ENCODE results near the gene HPS5. TPM values are rescaled to one million over a fixed set of nuclear protein-coding genes. Genes with fewer than 3 reads are reported as not detected.
A peak's percentile ranks its signal among the peaks of the same experiment; 100 is the strongest.

HPS5 gene
- total RNA-seq, 1 donor from 2014 or later = 33.0 TPM

- no peak for TF ChIP-seq CTCF (IDR thresholded peaks at IDR 0.05)
- H3K27me3 ChIP-seq = no peaks in the 10 kb centered on the region
- H3K4me3 ChIP-seq = no peak overlapping the region
- no peak overlapping the region for H3K27ac ChIP-seq
- ATAC-seq (no peak), DNase-seq (no peak)
- H3K4me1 ChIP-seq = no peaks in the 10 kb centered on the region
- intact Hi-C loops (cut with DNase I) = no loop called here
- no peaks in the 10 kb centered on the region for H3K36me3 ChIP-seq
- no peaks in the 10 kb centered on the region for H3K9me3 ChIP-seq
These were observed 76.5 kb downstream of the HPS5 start for GRCh38 chr11:18245396-18245795.

DNA sequence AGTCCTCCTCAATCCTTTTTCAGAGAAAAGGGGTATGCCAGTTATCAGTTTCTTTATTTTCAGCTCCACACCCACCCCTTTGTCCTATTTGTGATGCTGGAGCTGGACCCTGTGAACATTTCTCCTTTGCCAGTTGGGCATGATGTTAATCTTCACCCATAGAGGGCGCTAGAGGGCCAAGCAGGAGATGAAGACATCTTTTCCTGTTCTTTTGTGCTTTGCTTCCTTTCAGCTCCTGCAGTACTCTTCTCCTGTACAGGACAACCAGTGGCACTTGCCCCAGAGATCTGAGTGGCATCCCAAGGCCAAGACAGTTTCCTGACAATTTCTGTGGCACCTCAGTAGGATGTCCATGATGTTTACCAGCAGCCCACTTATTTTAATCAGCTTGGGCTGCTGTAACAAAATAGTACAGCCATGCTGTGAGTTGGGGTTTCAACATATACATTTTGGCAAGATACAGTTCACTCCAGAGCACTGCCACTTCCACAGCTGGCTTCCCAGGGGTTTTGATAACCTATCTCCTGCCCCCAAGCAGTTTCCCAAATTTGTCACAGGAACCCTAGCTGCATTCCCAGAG lies 78.1 kb downstream of the HPS5 start:
- no peaks in the 10 kb centered on the region for H3K4me1 ChIP-seq
- peak; percentile 84 for TF ChIP-seq CTCF (IDR thresholded peaks at IDR 0.05)
- H3K27me3 ChIP-seq = no peaks in the 10 kb centered on the region
- no peaks in the 10 kb centered on the region for H3K36me3 ChIP-seq
- no peak for DNase-seq
- H3K4me3 ChIP-seq = no peak overlapping the region
- intact Hi-C loops (cut with DNase I) = no loop called here
- ATAC-seq = peak; percentile 89
- H3K9me3 ChIP-seq = no peaks in the 10 kb centered on the region
- H3K27ac ChIP-seq = no peak overlapping the region

DNA sequence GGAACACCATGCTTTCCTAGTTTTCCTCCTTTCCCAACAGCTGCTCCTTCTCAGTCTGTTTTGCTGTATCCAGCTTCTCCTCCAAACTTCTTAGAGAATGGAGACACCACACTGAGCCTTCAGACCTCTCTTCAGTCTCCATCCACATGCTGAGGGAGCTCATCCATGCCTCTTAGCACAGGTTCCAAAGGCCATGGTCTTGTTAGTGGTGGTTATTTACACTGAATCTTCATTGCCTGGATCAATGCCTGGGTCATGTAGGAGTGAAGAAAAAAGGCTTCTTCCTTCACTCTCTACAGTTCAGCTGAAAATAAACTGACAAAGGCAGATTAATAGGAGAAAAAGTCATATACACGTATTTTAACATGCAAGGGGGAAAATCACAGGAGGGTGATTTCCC lies 82.3 kb downstream of the HPS5 start:
- intact Hi-C loops (cut with DNase I) = no loop called here
- TF ChIP-seq CTCF (IDR thresholded peaks at IDR 0.05) = no peak
- DNase-seq (no peak), ATAC-seq (no peak)
- Histone ChIP-seq H3K4me3 (no peak overlapping the region), H3K36me3 (no peaks in the 10 kb centered on the region), H3K27ac (no peak overlapping the region), H3K4me1 (no peaks in the 10 kb centered on the region), H3K27me3 (no peaks in the 10 kb centered on the region), H3K9me3 (no peaks in the 10 kb centered on the region)

GRCh38 chr11:18236664-18237356 lies 85.1 kb downstream of the HPS5 start, which contains the start of gene SAA4:
Gene SAA4, minus strand, starts transcription at chr11:18236802. Its CDS starts 876 bp downstream, at chr11:18235926.
- no peak for TF ChIP-seq CTCF (IDR thresholded peaks at IDR 0.05)
- Histone ChIP-seq H3K4me1 (no peaks in the 10 kb centered on the region), H3K27me3 (peaks cover 3% of the 10 kb centered on the region), H3K9me3 (no peaks in the 10 kb centered on the region), H3K36me3 (no peaks in the 10 kb centered on the region), H3K27ac (no peak within 1 kb of the TSS), H3K4me3 (no peak within 1 kb of the TSS)
- DNase-seq (no peak), ATAC-seq (no peak)
- intact Hi-C loops (cut with DNase I) = no loop called here

- Histone ChIP-seq H3K36me3 (no peaks in the 10 kb centered on the region), H3K4me1 (no peaks in the 10 kb centered on the region), H3K27me3 (peaks cover 3% of the 10 kb centered on the region), H3K9me3 (no peaks in the 10 kb centered on the region), H3K4me3 (no peak overlapping the region), H3K27ac (no peak overlapping the region)
- no peak for TF ChIP-seq CTCF (IDR thresholded peaks at IDR 0.05)
- intact Hi-C loops (cut with DNase I) = no loop called here
- ATAC-seq = no peak
- no peak for DNase-seq
These were observed 86.3 kb downstream of the HPS5 start for GRCh38 chr11:18235394-18236334.
